Peyer's patch (tissue), 4 donors: ENCODE results near the gene TMEM232. TPM values are rescaled to one million over a fixed set of nuclear protein-coding genes. Genes with fewer than 3 reads are reported as not detected.
"Not testable (repeated sequence)": the region's sequence is repeated elsewhere in the genome, so short reads cannot be mapped to it uniquely, and the experiment has no call there.

Experiments
- DNase-seq, 3 donors: peaks; one replicate each; pipeline ENCODE4 v3.0.0-alpha.2; 2017 to 2019
- H3K27ac ChIP-seq, 4 donors: fragments of 200-600 bp; sonication (generic); one replicate each; pipeline ENCODE4 v1.5.1; 2016 to 2019
- H3K27me3 ChIP-seq, 2 donors: fragments of 200-600 bp; sonication (generic); one replicate each; pipeline ENCODE4 v1.5.1; 2019
- H3K36me3 ChIP-seq, 3 donors: fragments of 200-600 bp; sonication (generic); one replicate each; pipeline ENCODE4 v1.5.1; 2016 to 2019
- H3K4me1 ChIP-seq, 4 donors: fragments of 200-600 bp; sonication (generic); one replicate each; pipeline ENCODE4 v1.5.1; 2016 to 2019
- H3K4me3 ChIP-seq, 4 donors: fragments of 200-600 bp; sonication (generic); 1 replicate in 3 of 4; 2 replicates in 1 of 4; pipeline ENCODE4 v1.5.1; 2016 to 2019; ENCODE audit warnings: mild to moderate bottlenecking in 1 of 4
- H3K9me3 ChIP-seq, 4 donors: fragments of 200-600 bp; sonication (generic); one replicate each; pipeline ENCODE4 v1.5.1; 2016 to 2019; ENCODE audit warnings: mild to moderate bottlenecking in 1 of 4
- CTCF ChIP-seq, 6 experiments: fragments of 450-650 bp in 4 of 6; fragments of 200-600 bp in 2 of 6; sonication (generic) in 1 of 6; IDR thresholded peaks; one replicate each; pipeline ENCODE4 v1.5.1; 2017 to 2019; ENCODE audit warnings: antibody characterized with exemption in 6 of 6, mild to moderate bottlenecking in 3 of 6, moderate library complexity in 1 of 6
- POLR2A ChIP-seq, 2 donors: fragments of 450-650 bp; IDR thresholded peaks; one replicate each; pipeline ENCODE4 v1.5.1; 2017; ENCODE audit warnings: antibody characterized with exemption in 2 of 2, mild to moderate bottlenecking in 2 of 2, moderate library complexity in 2 of 2
- total RNA-seq, 4 donors: library from RNA; depleted of rRNA; stranded (reverse); fragments of >200 nt; gene quantifications; one replicate each; pipeline ENCODE4 v1.1.0, GENCODE V29; 2016

TMEM232 gene
- total RNA-seq, 4 donors from 2014 or later, result 1.1 to 5.5 (median 3.3) TPM

- Histone ChIP-seq H3K4me3 (no peak overlapping the region), H3K27me3 (no peaks in the 10 kb centered on the region), H3K27ac (no peak overlapping the region), H3K36me3 (no peaks in the 10 kb centered on the region), H3K9me3 (no peaks in the 10 kb centered on the region), H3K4me1 (no peaks in the 10 kb centered on the region)
- TF ChIP-seq CTCF (IDR thresholded peaks at IDR 0.05) (no peak), POLR2A (IDR thresholded peaks at IDR 0.05) (no peak)
- DNase-seq, result no peak
Observed at GRCh38 chr5:110702704-110703103, 23.8 kb downstream of the TMEM232 start.

GRCh38 chr5:110702300-110702699 is 24.2 kb downstream of the TMEM232 start:
- Histone ChIP-seq H3K27me3 (no peaks in the 10 kb centered on the region), H3K27ac (no peak overlapping the region), H3K4me1 (no peaks in the 10 kb centered on the region), H3K9me3 (no peaks in the 10 kb centered on the region), H3K4me3 (no peak overlapping the region), H3K36me3 (no peaks in the 10 kb centered on the region)
- TF ChIP-seq CTCF (IDR thresholded peaks at IDR 0.05) (no peak), POLR2A (IDR thresholded peaks at IDR 0.05) (no peak)
- no peak for DNase-seq

- H3K36me3 ChIP-seq, result not testable (repeated sequence)
Observed at GRCh38 chr5:110692669-110693068, 33.8 kb downstream of the TMEM232 start.

GRCh38 chr5:110690587-110690986 is 35.9 kb downstream of the TMEM232 start:
- H3K9me3 ChIP-seq, H3K27me3 ChIP-seq, H3K4me1 ChIP-seq, H3K36me3 ChIP-seq, H3K27ac ChIP-seq, H3K4me3 ChIP-seq, DNase-seq: not testable (repeated sequence)

More at GRCh38 chr5:110692669-110693068, 33.8 kb downstream of the TMEM232 start:
- DNase-seq, H3K4me1 ChIP-seq, H3K27me3 ChIP-seq, H3K4me3 ChIP-seq, H3K27ac ChIP-seq, H3K9me3 ChIP-seq: not testable (repeated sequence)

GRCh38 chr5:110687485-110687884 is 39.0 kb downstream of the TMEM232 start:
- TF ChIP-seq CTCF (IDR thresholded peaks at IDR 0.05), result no peak
- TF ChIP-seq POLR2A (IDR thresholded peaks at IDR 0.05), result no peak
- Histone ChIP-seq H3K36me3 (no peaks in the 10 kb centered on the region), H3K4me1 (no peaks in the 10 kb centered on the region)

GRCh38 chr5:110686270-110686669 is 40.2 kb downstream of the TMEM232 start:
- Histone ChIP-seq H3K27ac (no peak overlapping the region), H3K4me1 (no peaks in the 10 kb centered on the region), H3K4me3 (no peak overlapping the region), H3K9me3 (no peaks in the 10 kb centered on the region), H3K27me3 (no peaks in the 10 kb centered on the region), H3K36me3 (no peaks in the 10 kb centered on the region)
- TF ChIP-seq POLR2A (IDR thresholded peaks at IDR 0.05), result no peak
- no peak for DNase-seq

More at GRCh38 chr5:110687485-110687884, 39.0 kb downstream of the TMEM232 start:
- Histone ChIP-seq H3K27ac (no peak overlapping the region), H3K9me3 (no peaks in the 10 kb centered on the region), H3K4me3 (no peak overlapping the region), H3K27me3 (no peaks in the 10 kb centered on the region)
- DNase-seq, result no peak

- TF ChIP-seq CTCF (IDR thresholded peaks at IDR 0.05) (no peak), POLR2A (IDR thresholded peaks at IDR 0.05) (no peak)
- Histone ChIP-seq H3K4me1 (no peaks in the 10 kb centered on the region), H3K4me3 (no peak overlapping the region), H3K27me3 (no peaks in the 10 kb centered on the region), H3K27ac (no peak overlapping the region), H3K36me3 (no peaks in the 10 kb centered on the region), H3K9me3 (no peaks in the 10 kb centered on the region)
- DNase-seq, result no peak
Observed at GRCh38 chr5:110681953-110682352, 44.5 kb downstream of the TMEM232 start.
